OCI-LY7 (cell line): ENCODE measurements around the gene PHF23. TPM values are rescaled to one million over a fixed set of nuclear protein-coding genes. Genes with fewer than 3 reads are reported as not detected.

Experiments
- BruUV-seq: library from RNA; stranded (reverse); fragments of 400-500 nt; replicated peaks from 2 replicates; lab custom pipeline; 2021; lab: Mats Ljungman, UMichigan
- CTCF ChIA-PET: fragments of 300-600 bp; sonication (Branson Sonifier 250); formaldehyde crosslinking; loops from one replicate; lab custom pipeline; 2022; ENCODE audit warnings: antibody characterized with exemption; ENCODE audit not compliant: unreplicated experiment; lab: Charles Lee
- POLR2A ChIA-PET: fragments of 300-600 bp; sonication (Branson Sonifier 250); formaldehyde crosslinking; loops from one replicate; lab custom pipeline; 2022; ENCODE audit warnings: antibody characterized with exemption; lab: Charles Lee
- DNase-seq: peaks from one replicate; pipeline ENCODE4 v3.0.0-alpha.2; 2015; ENCODE audit warnings: low spot score
- H2AFZ ChIP-seq: fragments of 200-600 bp; sonication (generic), shearing (Covaris generic); 2 replicates; pipeline ENCODE4 v1.6.1; 2014; ENCODE audit warnings: mild to moderate bottlenecking, antibody characterized with exemption, low read length, moderate library complexity
- H3K27ac ChIP-seq: fragments of 200-600 bp; sonication (generic); 2 replicates; pipeline ENCODE4 v1.5.1; 2014; ENCODE audit warnings: mixed run types, low read depth, mild to moderate bottlenecking, moderate library complexity, low read length, inconsistent platforms; ENCODE audit not compliant: poor library complexity, severe bottlenecking
- H3K36me3 ChIP-seq: fragments of 200-600 bp; sonication (generic); 2 replicates; pipeline ENCODE4 v1.6.1; 2014; ENCODE audit warnings: mild to moderate bottlenecking, antibody characterized with exemption, low read length, moderate library complexity, mixed read lengths; ENCODE audit not compliant: insufficient read depth
- H3K4me1 ChIP-seq: fragments of 200-600 bp; sonication (generic); 2 replicates; pipeline ENCODE4 v1.5.1; 2014; ENCODE audit warnings: mild to moderate bottlenecking, low read length; ENCODE audit not compliant: insufficient read depth, poor library complexity, severe bottlenecking
- H3K4me2 ChIP-seq: fragments of 200-600 bp; sonication (generic); 2 replicates; pipeline ENCODE4 v1.6.1; 2014; ENCODE audit warnings: mild to moderate bottlenecking, low read length
- H3K4me3 ChIP-seq: fragments of 200-600 bp; sonication (generic); 2 replicates; pipeline ENCODE4 v1.5.1; 2014; ENCODE audit warnings: mild to moderate bottlenecking, low read depth, low read length; ENCODE audit not compliant: poor library complexity, severe bottlenecking
- H3K79me2 ChIP-seq: fragments of 200-600 bp; sonication (generic); 2 replicates; pipeline ENCODE4 v1.6.1; 2016; ENCODE audit warnings: low read depth, mild to moderate bottlenecking, low read length, moderate library complexity, mixed read lengths; ENCODE audit not compliant: insufficient read depth
- H3K9me2 ChIP-seq: fragments of 200-600 bp; sonication (generic); 2 replicates; pipeline ENCODE4 v1.6.1; 2016; ENCODE audit warnings: mild to moderate bottlenecking, low read length, mixed read lengths; ENCODE audit not compliant: insufficient read depth
- H3K9me3 ChIP-seq: fragments of 200-600 bp; sonication (generic); 2 replicates; pipeline ENCODE4 v1.6.1; 2014; ENCODE audit warnings: mild to moderate bottlenecking, mixed run types, low read length, mixed read lengths
- H4K20me1 ChIP-seq: fragments of 200-600 bp; sonication (generic); 2 replicates; pipeline ENCODE4 v1.6.1; 2014; ENCODE audit warnings: mild to moderate bottlenecking, antibody characterized with exemption, low read length, moderate library complexity, mixed read lengths; ENCODE audit not compliant: insufficient read depth
- CTCF ChIP-seq: fragments of 200-600 bp; sonication (generic); conservative IDR thresholded peaks from 2 replicates; pipeline ENCODE4 v1.5.1; 2014; ENCODE audit warnings: mild to moderate bottlenecking, antibody characterized with exemption, low read length, moderate library complexity, mixed read lengths
- EZH2phosphoT487 ChIP-seq: fragments of 200-600 bp; sonication (generic); IDR thresholded peaks from 2 replicates; pipeline ENCODE4 v1.6.1; 2018; ENCODE audit warnings: low read depth, borderline replicate concordance, mild to moderate bottlenecking, mixed run types, antibody characterized with exemption, low read length, moderate library complexity, mixed read lengths
- intact Hi-C: fragments of 100-400 bp; cut with micrococcal nuclease; formaldehyde crosslinking; loops from one replicate; pipeline ENCODE4 v1.10.0; 2022; ENCODE audit not compliant: unreplicated experiment
- total RNA-seq, 2 experiments: library from RNA; depleted of rRNA in 1 of 2; stranded (reverse); fragments of >200 nt in 1 of 2; shearing (Covaris generic) in 1 of 2; gene quantifications; 2 replicates each; pipeline ENCODE4 v1.2.3, GENCODE V29; 2014 to 2022

The PHF23 gene
- total RNA-seq, 2 experiments from 2014 or later = 43.3 to 47.7 TPM

GRCh38 chr17:7222972-7223292, 16.3 kb downstream of the PHF23 start:
- Histone ChIP-seq H3K9me3 (no peaks in the 10 kb centered on the region), H4K20me1 (no peaks in the 10 kb centered on the region), H3K4me1 (peaks cover 28% of the 10 kb centered on the region), H3K36me3 (peaks cover 72% of the 10 kb centered on the region), H3K79me2 (no peaks in the 10 kb centered on the region; the same call in 1 of the 2 replicates), H3K27ac (no peak overlapping the region), H3K4me2 (no peak overlapping the region), H2AFZ (no peak overlapping the region), H3K9me2 (no peaks in the 10 kb centered on the region), H3K4me3 (no peak overlapping the region)
- TF ChIP-seq CTCF (no peak), EZH2phosphoT487 (no peak)
- no TSS peak for BruUV-seq
- POLR2A ChIA-PET = no interaction called here
- DNase-seq = no peak
- intact Hi-C loops = no loop called here
- CTCF ChIA-PET = no interaction called here

- H3K9me2 ChIP-seq = no peaks in the 10 kb centered on the region
- no peak overlapping the region for H2AFZ ChIP-seq
- H3K27ac ChIP-seq = no peak overlapping the region
- no peaks in the 10 kb centered on the region; the same call in 1 of the 2 replicates for H3K79me2 ChIP-seq
- H3K4me2 ChIP-seq = no peak overlapping the region
- TF ChIP-seq EZH2phosphoT487 (no peak), CTCF (no peak)
- DNase-seq = no peak
- H3K4me3 ChIP-seq = no peak overlapping the region
- H3K4me1 ChIP-seq = peaks cover 32% of the 10 kb centered on the region
- H3K36me3 ChIP-seq = peaks cover 66% of the 10 kb centered on the region
- POLR2A ChIA-PET = no interaction called here
- TSS peak; percentile 57 for BruUV-seq
- intact Hi-C loops = no loop called here
- H4K20me1 ChIP-seq = no peaks in the 10 kb centered on the region
- H3K9me3 ChIP-seq = no peaks in the 10 kb centered on the region
- CTCF ChIA-PET = interaction anchor here (2.1 kb wide), 1 partner anchor 12 kb away, joined by 7 read pairs; the partner anchor contains the start of gene DVL2
Measured at GRCh38 chr17:7222093-7222971, 16.9 kb downstream of the PHF23 start.
